T follicular helper cell (primary cell): ENCODE results near the gene MLH3.

ENCODE experiments used
- DNase-seq: peaks from one replicate; pipeline ENCODE4 v3.0.0-alpha.2; 2020; ENCODE audit warnings: low read depth

Gene MLH3

GRCh38 chr14:74965486-74966153 is 85.6 kb downstream of the MLH3 start:
- no peak for DNase-seq

DNA sequence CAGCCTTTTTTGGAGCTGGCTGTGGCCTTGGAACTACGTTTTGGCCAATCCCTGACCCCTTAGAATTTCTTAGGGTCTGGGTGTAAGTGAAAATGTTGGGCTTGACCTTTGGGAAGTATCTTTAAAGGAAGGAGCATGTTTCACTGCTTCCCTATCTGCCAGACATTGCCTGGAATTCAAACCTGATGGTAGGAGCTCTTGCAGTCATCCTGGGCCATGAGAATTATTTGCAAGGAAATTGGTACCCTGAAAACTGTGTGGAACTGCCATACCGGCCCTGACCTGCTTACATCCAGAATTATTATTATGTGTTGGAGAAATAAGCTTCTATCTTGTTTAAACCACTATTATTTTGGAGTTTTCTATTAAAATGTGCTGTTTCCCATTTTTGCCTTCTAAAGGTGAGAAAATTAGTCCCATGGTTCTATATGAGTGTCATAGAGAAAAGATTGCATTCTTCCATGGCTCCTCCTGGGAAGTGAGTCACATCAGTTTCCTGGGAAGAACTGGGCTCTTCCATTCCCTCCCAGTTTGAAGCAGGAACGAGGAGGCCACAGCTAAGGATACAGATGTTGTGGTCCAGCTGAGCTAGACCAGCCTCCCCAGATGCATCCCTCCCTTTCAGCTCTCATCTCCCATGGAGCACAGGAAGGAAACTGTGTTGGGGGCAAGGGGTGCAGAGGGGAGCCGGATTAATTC is 86.3 kb downstream of the MLH3 start:
- DNase-seq, result no peak
